SJCRH30 (cell line): ENCODE results near the gene FGF9. TPM values are rescaled to one million over a fixed set of nuclear protein-coding genes. Genes with fewer than 3 reads are reported as not detected.

ENCODE experiments used
- DNase-seq, 2 experiments: peaks; one replicate each; pipeline ENCODE4 v3.0.0-alpha.2; 2015 to 2020
- H3K27ac ChIP-seq: fragments of 250-450 bp; sonication (Bioruptor Pico); 2 replicates; pipeline ENCODE4 v1.5.1; 2020; ENCODE audit warnings: mild to moderate bottlenecking, moderate library complexity
- H3K27me3 ChIP-seq: fragments of 250-450 bp; sonication (Bioruptor Pico); 2 replicates; pipeline ENCODE4 v1.5.1; 2020; ENCODE audit warnings: mild to moderate bottlenecking, moderate library complexity
- H3K36me3 ChIP-seq: fragments of 250-450 bp; sonication (Bioruptor Pico); 2 replicates; pipeline ENCODE4 v1.5.1; 2020; ENCODE audit warnings: mild to moderate bottlenecking, moderate library complexity
- H3K4me1 ChIP-seq: fragments of 250-450 bp; sonication (Bioruptor Pico); 2 replicates; pipeline ENCODE4 v1.5.1; 2020; ENCODE audit warnings: mild to moderate bottlenecking, moderate library complexity
- H3K4me3 ChIP-seq: fragments of 250-450 bp; sonication (Bioruptor Pico); 2 replicates; pipeline ENCODE4 v1.5.1; 2020; ENCODE audit warnings: mild to moderate bottlenecking, moderate library complexity
- H3K9me3 ChIP-seq: fragments of 250-450 bp; sonication (Bioruptor Pico); replicated peaks from 2 replicates; pipeline ENCODE4 v1.5.1; 2020; ENCODE audit warnings: mild to moderate bottlenecking, moderate library complexity
- total RNA-seq: library from RNA; depleted of rRNA; stranded (reverse); fragments of >200 nt; shearing (Covaris generic); gene quantifications from 2 replicates; pipeline ENCODE4 v1.2.3, GENCODE V29; 2014; rRNA removed

Gene FGF9
- total RNA-seq, 1 experiment from 2014 or later = 0.04 TPM

DNA sequence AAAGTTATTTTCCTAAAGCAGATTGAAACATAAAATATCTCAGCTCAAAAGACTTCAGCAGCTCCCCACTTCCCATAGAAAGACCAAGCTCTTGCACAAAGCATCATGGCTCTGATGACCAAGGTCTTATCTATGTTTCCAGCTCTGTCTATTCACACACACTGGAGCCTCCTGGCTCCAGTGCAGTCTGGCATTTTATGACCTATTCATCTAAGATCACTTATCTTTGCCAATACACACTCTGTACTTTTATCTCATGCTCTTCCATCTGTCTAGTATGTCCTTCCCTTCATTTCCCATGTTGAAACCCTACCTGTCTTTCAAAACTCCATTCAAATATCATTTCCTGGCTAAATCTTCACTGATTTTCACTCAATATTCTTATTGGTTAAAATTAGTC, 74.4 kb downstream of the FGF9 start:
- no peaks in the 10 kb centered on the region for H3K27me3 ChIP-seq
- no peak for DNase-seq
- no peak overlapping the region for H3K4me3 ChIP-seq
- H3K36me3 ChIP-seq = no peaks in the 10 kb centered on the region
- no peak overlapping the region for H3K27ac ChIP-seq
- peaks cover 3% of the 10 kb centered on the region; the same call in 1 of the 2 replicates for H3K9me3 ChIP-seq
- no peaks in the 10 kb centered on the region for H3K4me1 ChIP-seq

GRCh38 chr13:21747456-21747855, 76.6 kb downstream of the FGF9 start:
- Histone ChIP-seq H3K27me3 (no peaks in the 10 kb centered on the region), H3K4me1 (no peaks in the 10 kb centered on the region), H3K9me3 (peaks cover 3% of the 10 kb centered on the region; the same call in 1 of the 2 replicates), H3K27ac (no peak overlapping the region), H3K36me3 (no peaks in the 10 kb centered on the region), H3K4me3 (no peak overlapping the region)
- DNase-seq = no peak

DNA sequence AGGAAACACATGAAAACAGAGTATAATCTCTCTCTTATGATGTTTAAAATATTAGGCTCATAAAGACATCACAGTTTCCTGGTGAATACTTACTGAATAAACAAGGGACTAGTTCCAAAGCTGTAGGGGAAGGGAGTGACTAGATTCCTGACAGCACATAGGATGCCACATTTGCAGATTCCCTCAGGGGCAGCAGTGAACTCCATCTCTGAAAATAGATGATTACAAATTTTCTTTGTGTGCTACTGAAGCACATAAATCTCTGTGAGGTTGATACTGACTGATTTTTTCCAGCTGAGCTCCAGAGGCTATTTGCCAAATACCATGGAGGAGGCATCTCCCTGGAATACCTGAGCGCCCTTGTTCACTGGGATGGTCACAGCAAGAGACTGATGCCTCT, 77.3 kb downstream of the FGF9 start:
- Histone ChIP-seq H3K27ac (no peak overlapping the region), H3K4me1 (no peaks in the 10 kb centered on the region), H3K9me3 (peaks cover 3% of the 10 kb centered on the region; the same call in 1 of the 2 replicates), H3K27me3 (no peaks in the 10 kb centered on the region), H3K36me3 (no peaks in the 10 kb centered on the region), H3K4me3 (no peak overlapping the region)
- DNase-seq = no peak

DNA sequence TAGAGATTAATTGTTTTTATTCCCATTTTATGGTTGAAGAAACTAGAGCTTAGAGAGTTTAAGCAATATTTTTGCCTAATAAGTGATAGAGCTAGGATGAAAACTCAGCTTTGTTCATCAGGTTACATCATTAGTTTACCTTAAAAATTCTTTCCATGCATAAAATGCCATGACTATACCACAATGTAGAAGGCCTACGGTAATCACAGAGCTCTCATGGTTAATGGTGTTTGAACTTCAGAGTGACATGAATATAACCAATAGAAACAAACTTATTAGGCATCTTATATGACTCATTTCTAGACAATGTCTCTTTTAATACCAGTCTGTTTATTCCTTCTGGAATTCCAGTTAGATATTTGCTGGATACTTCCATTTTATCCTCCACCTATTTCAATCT, 78.5 kb downstream of the FGF9 start:
- no peak overlapping the region for H3K27ac ChIP-seq
- H3K36me3 ChIP-seq = no peaks in the 10 kb centered on the region
- peaks cover 3% of the 10 kb centered on the region; the same call in 1 of the 2 replicates for H3K9me3 ChIP-seq
- no peaks in the 10 kb centered on the region for H3K4me1 ChIP-seq
- H3K4me3 ChIP-seq = no peak overlapping the region
- no peak for DNase-seq
- 0 out of 2 replicates have a peak, but pooled peaks cover 6% of the 10 kb centered on the region for H3K27me3 ChIP-seq

GRCh38 chr13:21752501-21752900, 81.6 kb downstream of the FGF9 start:
- no peak overlapping the region for H3K4me3 ChIP-seq
- H3K27me3 ChIP-seq = 0 out of 2 replicates have a peak, but pooled peaks cover 6% of the 10 kb centered on the region
- peaks cover 3% of the 10 kb centered on the region; the same call in 1 of the 2 replicates for H3K9me3 ChIP-seq

DNA sequence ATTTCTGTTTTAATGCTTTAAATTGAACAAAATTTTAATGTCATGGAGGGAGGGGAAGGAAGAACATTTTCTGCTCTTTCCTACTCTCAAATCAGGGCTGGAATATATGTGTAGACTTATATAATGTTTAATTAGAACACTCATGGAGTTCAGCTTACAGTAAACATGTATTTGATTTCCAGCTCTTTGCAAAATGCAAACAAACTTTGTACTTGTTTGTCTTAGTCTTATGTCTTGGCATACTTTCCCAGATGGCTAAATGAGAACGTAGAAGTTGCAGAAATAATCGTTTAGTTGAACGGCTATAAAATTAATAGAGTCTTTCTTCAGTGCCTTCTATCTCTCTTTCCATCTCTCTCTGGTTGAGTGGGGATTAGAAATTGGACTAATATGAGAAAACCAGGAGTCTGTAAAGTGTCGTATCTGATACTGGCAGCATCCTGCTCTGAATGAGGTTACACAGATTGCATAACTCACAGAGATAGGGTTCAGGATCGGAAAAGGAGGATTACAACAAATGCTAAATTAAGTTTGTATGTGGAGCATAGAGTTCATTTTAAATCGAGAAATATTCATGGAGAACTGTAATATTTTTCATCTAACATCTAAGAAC, 82.3 kb downstream of the FGF9 start:
- Histone ChIP-seq H3K36me3 (no peaks in the 10 kb centered on the region), H3K9me3 (peaks cover 3% of the 10 kb centered on the region; the same call in 1 of the 2 replicates), H3K4me1 (no peaks in the 10 kb centered on the region), H3K4me3 (no peak overlapping the region), H3K27ac (no peak overlapping the region), H3K27me3 (0 out of 2 replicates have a peak, but pooled peaks cover 6% of the 10 kb centered on the region)
- DNase-seq = no peak

More at GRCh38 chr13:21752501-21752900, 81.6 kb downstream of the FGF9 start:
- H3K4me1 ChIP-seq = no peaks in the 10 kb centered on the region
- no peak for DNase-seq
- H3K36me3 ChIP-seq = no peaks in the 10 kb centered on the region
- no peak overlapping the region for H3K27ac ChIP-seq

Other genes with a start within 250 kb of the FGF9 start
- 115 and 128 TPM in 2 replicates for gene ZDHHC20, start 211.8 kb upstream of the FGF9 start, total RNA-seq
- gene MICU2, start 66.9 kb upstream of the FGF9 start, total RNA-seq = 66.6 and 75.1 TPM in 2 replicates